Tracheal epithelial cell (primary cell): ENCODE results near the gene TMEM30B. TPM values are rescaled to one million over a fixed set of nuclear protein-coding genes. Genes with fewer than 3 reads are reported as not detected.

Experiments
- total RNA-seq: library from RNA; depleted of rRNA; stranded (reverse); fragments of >200 nt; gene quantifications from 2 replicates; pipeline ENCODE4 v1.2.1, GENCODE V29; 2014

TMEM30B gene, protein sequence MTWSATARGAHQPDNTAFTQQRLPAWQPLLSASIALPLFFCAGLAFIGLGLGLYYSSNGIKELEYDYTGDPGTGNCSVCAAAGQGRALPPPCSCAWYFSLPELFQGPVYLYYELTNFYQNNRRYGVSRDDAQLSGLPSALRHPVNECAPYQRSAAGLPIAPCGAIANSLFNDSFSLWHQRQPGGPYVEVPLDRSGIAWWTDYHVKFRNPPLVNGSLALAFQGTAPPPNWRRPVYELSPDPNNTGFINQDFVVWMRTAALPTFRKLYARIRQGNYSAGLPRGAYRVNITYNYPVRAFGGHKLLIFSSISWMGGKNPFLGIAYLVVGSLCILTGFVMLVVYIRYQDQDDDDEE
- total RNA-seq = 14.5 and 20.5 TPM in 2 replicates

DNA sequence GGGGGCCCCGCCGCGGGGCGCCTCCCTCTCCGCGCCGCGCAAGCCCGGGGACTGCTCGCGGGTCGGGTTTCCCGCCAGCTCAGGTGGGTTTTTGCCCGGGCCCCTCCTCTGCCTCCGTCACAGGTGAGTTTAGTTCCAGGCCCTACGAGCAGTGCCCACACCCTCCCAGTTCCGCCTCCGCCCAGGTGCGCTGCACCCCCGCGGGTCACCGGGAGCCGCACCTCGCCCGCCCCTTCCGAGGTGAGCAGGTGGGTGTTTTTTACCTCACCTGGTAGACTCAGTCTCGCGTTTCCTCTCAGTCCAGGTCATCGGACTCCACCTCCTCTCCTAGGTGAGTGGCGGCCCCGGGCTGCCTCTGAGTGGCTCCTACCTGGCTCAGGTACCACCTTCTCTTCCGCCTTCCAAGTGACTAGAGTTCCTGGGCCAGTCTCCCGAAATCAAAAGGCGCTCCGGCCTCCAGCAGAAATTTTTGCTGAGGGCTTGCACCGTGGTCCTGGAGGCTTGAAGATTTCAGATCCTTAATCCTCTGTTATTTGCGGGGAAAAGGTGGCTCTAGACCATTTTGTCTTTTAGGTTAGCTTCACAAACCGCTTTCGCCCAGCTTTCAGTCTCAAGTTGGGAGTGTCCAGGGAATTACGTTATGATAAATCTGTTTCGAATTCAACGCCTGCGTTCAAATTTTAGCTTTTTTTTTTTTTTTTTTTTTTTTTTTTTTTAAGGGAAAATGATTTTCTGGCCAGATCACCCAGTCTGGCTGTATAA, at the start of gene TMEM30B:
TSS of gene TMEM30B (minus strand) at position 153 of the 762 bp plus-strand sequence. CDS start 191 bp downstream, outside the sequence.

DNA sequence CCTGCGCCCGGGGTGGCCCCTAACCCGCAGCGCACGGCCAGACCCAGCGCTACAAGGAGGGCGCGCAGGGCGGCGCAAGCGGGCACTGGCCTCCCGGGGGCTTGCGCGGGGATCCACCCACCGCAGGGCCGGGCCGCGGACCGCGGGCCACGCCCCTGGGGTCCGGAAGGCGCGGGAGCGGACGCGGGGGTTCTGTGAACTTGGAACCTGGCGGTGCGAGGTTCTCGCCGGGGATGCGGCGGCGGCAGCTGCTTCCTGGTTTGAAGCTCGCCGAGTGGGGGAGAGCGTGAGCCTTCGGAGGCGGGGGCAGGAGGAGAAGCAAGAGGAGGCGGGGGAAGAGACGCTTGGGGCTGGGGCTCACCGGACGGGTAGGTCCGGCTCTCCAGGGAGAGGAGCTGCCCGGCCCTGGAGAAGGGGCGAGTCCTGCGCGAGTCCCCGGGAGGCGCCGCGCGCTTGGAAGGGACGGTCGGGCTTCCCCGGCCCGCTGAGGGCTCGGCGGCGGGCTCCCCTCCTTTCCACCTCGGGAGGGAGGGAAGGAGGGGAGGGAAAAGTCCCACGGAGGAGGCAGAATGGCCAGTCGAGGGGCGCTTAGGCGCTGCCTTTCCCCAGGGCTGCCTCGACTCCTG, 40.4 kb upstream of the TMEM30B start, which contains the start of gene PRKCH:
TSS of gene PRKCH (plus strand) at position 195 of the 626 bp plus-strand sequence. CDS start 523 bp downstream, outside the sequence.

Other genes with a start within 250 kb of the TMEM30B start
- 32.5 and 38.6 TPM in 2 replicates for gene PRKCH, start 40.2 kb upstream of the TMEM30B start, total RNA-seq